ENCODE data around the gene PRKCA.
"Not testable (repeated sequence)": the region's sequence is repeated elsewhere in the genome, so short reads cannot be mapped to it uniquely, and the experiment has no call there.

Gene PRKCA

GRCh38 chr17:66472123-66472522 is 169.7 kb downstream of the PRKCA start:
- DNase-seq = no peak

- no peak for DNase-seq
Observed at GRCh38 chr17:66474258-66474657, 171.8 kb downstream of the PRKCA start.

GRCh38 chr17:66474806-66475497 is 172.5 kb downstream of the PRKCA start:
- DNase-seq = no peak

GRCh38 chr17:66476014-66476413 is 173.6 kb downstream of the PRKCA start:
- no peak for DNase-seq

- no peak for DNase-seq
Observed at GRCh38 chr17:66477615-66478283, 175.3 kb downstream of the PRKCA start.

GRCh38 chr17:66479230-66479889 is 176.9 kb downstream of the PRKCA start:
- not testable (repeated sequence) for DNase-seq

GRCh38 chr17:66480243-66480642 is 177.8 kb downstream of the PRKCA start:
- DNase-seq = no peak

GRCh38 chr17:66480802-66481201 is 178.4 kb downstream of the PRKCA start:
- no peak for DNase-seq

- no peak for DNase-seq
Observed at GRCh38 chr17:66481271-66481670, 178.9 kb downstream of the PRKCA start.

GRCh38 chr17:66483906-66484305 is 181.5 kb downstream of the PRKCA start:
- DNase-seq = no peak

- DNase-seq = no peak
Observed at GRCh38 chr17:66485309-66485947, 183.0 kb downstream of the PRKCA start.

GRCh38 chr17:66487121-66487520 is 184.7 kb downstream of the PRKCA start:
- DNase-seq = no peak

- DNase-seq = no peak
Observed at GRCh38 chr17:66487981-66488468, 185.6 kb downstream of the PRKCA start.

- no peak for DNase-seq
Observed at GRCh38 chr17:66488864-66489263, 186.5 kb downstream of the PRKCA start.

GRCh38 chr17:66489576-66489975 is 187.2 kb downstream of the PRKCA start:
- not testable (repeated sequence) for DNase-seq

GRCh38 chr17:66491213-66491612 is 188.8 kb downstream of the PRKCA start:
- DNase-seq = no peak

- DNase-seq = no peak
Observed at GRCh38 chr17:66491665-66492064, 189.3 kb downstream of the PRKCA start.

GRCh38 chr17:66492080-66492479 is 189.7 kb downstream of the PRKCA start:
- DNase-seq = no peak

GRCh38 chr17:66492561-66493005 is 190.2 kb downstream of the PRKCA start:
- DNase-seq = peak; percentile 41

GRCh38 chr17:66493283-66494019 is 191.0 kb downstream of the PRKCA start:
- DNase-seq = no peak

- no peak for DNase-seq
Observed at GRCh38 chr17:66494023-66494803, 191.8 kb downstream of the PRKCA start.

- no peak for DNase-seq
Observed at GRCh38 chr17:66495035-66495434, 192.6 kb downstream of the PRKCA start.

Data from NCI-H146 (cell line).